Measurements from ENCODE around the gene HOXD4. TPM values are rescaled to one million over a fixed set of nuclear protein-coding genes. Genes with fewer than 3 reads are reported as not detected.

The HOXD4 gene
- total RNA-seq, 4 donors from 2014 or later, result 2.2 to 25.5 (median 15.3) TPM

DNA sequence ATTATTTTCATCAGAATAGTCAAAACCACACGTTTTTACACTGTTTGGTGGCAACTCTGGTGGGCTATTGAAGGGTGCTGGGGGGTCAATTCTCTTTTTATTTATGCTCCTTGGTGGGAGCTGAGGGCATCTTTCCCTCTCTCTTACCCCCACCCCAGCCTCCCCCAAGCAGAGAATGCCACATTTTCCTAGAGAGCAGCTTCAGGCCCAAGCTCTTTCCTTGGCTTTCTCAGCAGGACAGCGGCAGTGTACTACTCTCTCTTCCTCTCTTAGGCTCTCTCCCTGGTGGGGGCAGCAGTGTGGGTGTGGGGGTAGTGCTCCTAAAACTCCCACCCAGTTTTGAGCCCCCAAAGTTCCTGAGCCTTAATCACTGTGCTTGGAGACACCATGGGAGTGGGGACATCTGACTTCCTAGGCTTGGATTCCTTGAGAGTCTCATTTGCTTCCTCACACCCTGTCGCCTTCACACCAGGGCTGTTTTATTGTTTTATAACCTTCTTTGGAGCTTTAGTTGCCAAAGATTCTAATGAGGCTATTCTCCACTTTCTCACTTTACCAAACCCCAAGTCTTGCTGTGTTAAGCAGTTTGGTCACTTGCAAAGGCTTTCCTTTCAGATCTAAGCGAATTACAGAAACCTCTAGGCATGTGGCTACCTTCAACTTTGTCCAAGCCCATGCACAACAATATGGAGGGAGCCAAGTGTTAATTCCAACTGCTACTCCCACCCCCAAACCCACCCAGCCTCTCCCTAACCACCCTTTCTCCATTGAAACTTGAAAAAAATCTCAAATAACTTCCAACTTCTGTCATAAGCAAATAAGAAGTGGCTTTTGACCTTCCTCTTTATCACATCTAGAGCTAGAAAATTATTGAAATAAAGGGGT, 6.0 kb upstream of the HOXD4 start:
- 57 to 60% methylated on average over 1 to 4 of the region's 4 CpGs for WGBS, 2 donors (ENCODE audit: low coverage in 1 of 2)
- TF ChIP-seq POLR2AphosphoS5 (IDR thresholded peaks at IDR 0.05), result no peak
- no peak for TF ChIP-seq POLR2A (IDR thresholded peaks at IDR 0.05)
- TF ChIP-seq CTCF (IDR thresholded peaks at IDR 0.05), result no peak
- no peak for TF ChIP-seq EP300 (IDR thresholded peaks at IDR 0.05; ENCODE audit: low read depth)
- H3K27ac ChIP-seq, result peak overlapping the region in 2 of 4 donors; percentile 15 to 43
- H3K4me3 ChIP-seq, result no peak overlapping the region
- in situ Hi-C loops (cut with MboI; ENCODE audit: low pct_ligation_motif_present in 1 of 4, low pct_unique_long_range_greater_than_20kb in 1 of 4, low sequenced_read_pairs in 3 of 4) (loop anchor here in 3 of 4 donors (10.0 to 25.0 kb wide), 3 partner anchors 409 to 667 kb away; no protein-coding TSS in a partner anchor), intact Hi-C loops (cut with DNase I; ENCODE audit: low total_unique reads) (no loop called here)
- H3K9me3 ChIP-seq, result no peaks in the 10 kb centered on the region
- H3K4me1 ChIP-seq, result peaks cover 12 to 42% (median 27%) of the 10 kb centered on the region in 4 donors
- peaks cover 16% of the 10 kb centered on the region for H3K27me3 ChIP-seq
- H3K36me3 ChIP-seq, result no peaks in the 10 kb centered on the region
- no peak for DNase-seq

DNA sequence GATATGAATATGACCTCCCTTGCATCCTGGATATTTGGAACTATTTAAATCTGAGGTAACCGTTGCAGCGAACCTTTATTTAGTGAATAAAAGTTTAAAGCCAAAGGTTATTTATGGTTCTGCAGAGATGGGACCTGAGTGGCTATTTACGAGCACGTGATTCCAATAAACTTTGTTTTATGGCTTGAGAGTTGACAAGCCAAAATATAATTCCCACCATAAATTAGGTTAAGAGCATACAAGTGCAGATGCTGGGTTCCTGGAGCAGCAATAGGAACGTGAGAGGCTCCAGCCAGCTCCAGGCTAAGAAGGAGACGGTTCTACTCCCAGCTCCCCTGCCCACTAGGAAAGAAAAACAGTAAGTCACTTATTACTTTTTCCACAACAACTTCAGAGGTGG, 5.2 kb upstream of the HOXD4 start:
- TF ChIP-seq POLR2A (IDR thresholded peaks at IDR 0.05), result no peak
- TF ChIP-seq POLR2AphosphoS5 (IDR thresholded peaks at IDR 0.05), result peak in 1 of 3 donors; percentile 51
- TF ChIP-seq EP300 (IDR thresholded peaks at IDR 0.05; ENCODE audit: low read depth), result no peak
- no peak for TF ChIP-seq CTCF (IDR thresholded peaks at IDR 0.05)
- H3K4me1 ChIP-seq, result peaks cover 8 to 35% (median 21%) of the 10 kb centered on the region in 4 donors
- no peak overlapping the region for H3K4me3 ChIP-seq
- peaks cover 10% of the 10 kb centered on the region for H3K27me3 ChIP-seq
- in situ Hi-C loops (cut with MboI; ENCODE audit: low pct_ligation_motif_present in 1 of 4, low pct_unique_long_range_greater_than_20kb in 1 of 4, low sequenced_read_pairs in 3 of 4) (loop anchor here in 3 of 4 donors (10.0 to 25.0 kb wide), 3 partner anchors 409 to 666 kb away; no protein-coding TSS in a partner anchor), intact Hi-C loops (cut with DNase I; ENCODE audit: low total_unique reads) (no loop called here)
- no peak for DNase-seq
- no peaks in the 10 kb centered on the region for H3K9me3 ChIP-seq
- WGBS, 2 donors (ENCODE audit: low coverage in 1 of 2), result 14 to 19% methylated on average over 3 to 6 of the region's 6 CpGs
- peak overlapping the region in 1 of 4 donors; percentile 43 for H3K27ac ChIP-seq
- no peaks in the 10 kb centered on the region for H3K36me3 ChIP-seq

- Histone ChIP-seq H3K4me3 (no peak overlapping the region), H3K36me3 (no peaks in the 10 kb centered on the region), H3K9me3 (no peaks in the 10 kb centered on the region), H3K4me1 (peaks cover 8 to 32% (median 19%) of the 10 kb centered on the region in 4 donors), H3K27me3 (peaks cover 12% of the 10 kb centered on the region), H3K27ac (no peak overlapping the region)
- TF ChIP-seq POLR2A (IDR thresholded peaks at IDR 0.05) (no peak), EP300 (IDR thresholded peaks at IDR 0.05; ENCODE audit: low read depth) (no peak), CTCF (IDR thresholded peaks at IDR 0.05) (no peak), POLR2AphosphoS5 (IDR thresholded peaks at IDR 0.05) (no peak)
- in situ Hi-C loops (cut with MboI; ENCODE audit: low pct_ligation_motif_present in 1 of 4, low pct_unique_long_range_greater_than_20kb in 1 of 4, low sequenced_read_pairs in 3 of 4) (loop anchor here in 3 of 4 donors (10.0 to 25.0 kb wide), 3 partner anchors 408 to 666 kb away; no protein-coding TSS in a partner anchor), intact Hi-C loops (cut with DNase I; ENCODE audit: low total_unique reads) (no loop called here)
- DNase-seq, result no peak
Measured at GRCh38 chr2:176146645-176147044, 4.7 kb upstream of the HOXD4 start.

DNA sequence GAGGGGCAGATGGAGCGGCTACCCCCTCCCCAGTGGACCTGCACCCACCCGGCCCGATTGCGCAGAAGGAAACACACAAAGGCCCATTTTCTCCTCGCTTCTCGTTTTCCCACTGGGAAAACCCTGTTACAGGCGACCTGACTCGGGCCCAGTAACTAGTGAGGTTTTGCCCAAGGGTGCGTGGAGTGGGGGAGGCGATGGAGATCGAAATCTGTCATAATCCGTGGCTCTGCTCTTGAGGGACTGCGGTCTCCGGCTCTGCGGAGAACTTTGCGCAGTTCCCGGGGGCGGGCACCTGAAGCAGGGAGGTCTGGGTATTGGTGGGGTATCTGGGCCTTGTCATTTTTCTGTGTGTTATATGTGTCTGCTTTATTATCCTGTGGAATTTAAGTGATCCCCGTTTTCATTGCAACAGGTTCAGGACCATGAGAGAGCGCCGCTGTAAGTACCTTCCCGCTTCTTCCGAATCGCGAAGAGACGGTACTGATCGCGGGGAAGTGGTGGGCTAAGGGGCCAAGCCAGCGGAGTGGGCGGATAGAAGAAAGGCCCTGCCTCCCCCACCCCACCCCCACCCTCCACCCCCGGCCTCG, 4.0 kb upstream of the HOXD4 start:
- no peak for TF ChIP-seq CTCF (IDR thresholded peaks at IDR 0.05)
- no peak for TF ChIP-seq POLR2A (IDR thresholded peaks at IDR 0.05)
- TF ChIP-seq POLR2AphosphoS5 (IDR thresholded peaks at IDR 0.05), result no peak
- TF ChIP-seq EP300 (IDR thresholded peaks at IDR 0.05; ENCODE audit: low read depth), result no peak
- Histone ChIP-seq H3K27me3 (peaks cover 15% of the 10 kb centered on the region), H3K27ac (no peak overlapping the region), H3K9me3 (no peaks in the 10 kb centered on the region), H3K4me1 (peaks cover 8 to 32% (median 19%) of the 10 kb centered on the region in 4 donors), H3K36me3 (no peaks in the 10 kb centered on the region), H3K4me3 (no peak overlapping the region)
- DNase-seq, result no peak
- intact Hi-C loops (cut with DNase I; ENCODE audit: low total_unique reads), result no loop called here
- WGBS, 2 donors (ENCODE audit: low coverage in 1 of 2), result 75 to 77% methylated on average over 9 to 32 of the region's 32 CpGs
- in situ Hi-C loops (cut with MboI; ENCODE audit: low pct_ligation_motif_present in 1 of 4, low pct_unique_long_range_greater_than_20kb in 1 of 4, low sequenced_read_pairs in 3 of 4), result loop anchor here in 3 of 4 donors (10.0 to 25.0 kb wide), 3 partner anchors 407 to 665 kb away; no protein-coding TSS in a partner anchor

All from transverse colon (tissue), 4 donors.